ENCODE results near the gene SMCP. TPM values are rescaled to one million over a fixed set of nuclear protein-coding genes. Genes with fewer than 3 reads are reported as not detected.

Gene SMCP
- total RNA-seq, 1 donor from 2014 or later = not detected

- Histone ChIP-seq H3K4me3 (ENCODE audit: insufficient read depth, low read depth, low read length) (no peak overlapping the region), H2AFZ (ENCODE audit: low read depth, low read length) (no peak overlapping the region), H3K27me3 (ENCODE audit: insufficient read depth, low read length) (no peaks in the 10 kb centered on the region), H3K4me2 (ENCODE audit: low read length) (no peak overlapping the region), H3K9me3 (ENCODE audit: insufficient read depth, low read depth, low read length) (no peaks in the 10 kb centered on the region), H3K79me2 (ENCODE audit: insufficient read depth, low read length) (no peaks in the 10 kb centered on the region), H3K4me1 (ENCODE audit: insufficient read depth, low read length) (no peaks in the 10 kb centered on the region), H3K36me3 (ENCODE audit: insufficient read depth, low read length) (no peaks in the 10 kb centered on the region), H3K9ac (ENCODE audit: low read length) (no peak overlapping the region), H4K20me1 (ENCODE audit: insufficient read depth, low read length) (no peaks in the 10 kb centered on the region), H3K27ac (ENCODE audit: low read depth, low read length) (no peak overlapping the region)
- H3K27me3 Mint-ChIP-seq (ENCODE audit: low read depth, unreplicated experiment) = peaks cover 13% of the 10 kb centered on the region
- no peaks in the 10 kb centered on the region for H3K36me3 Mint-ChIP-seq (ENCODE audit: low read depth, unreplicated experiment)
- DNase-seq (ENCODE audit: low read depth) = no peak
- H3K4me1 Mint-ChIP-seq (ENCODE audit: low read depth, unreplicated experiment) = no peaks in the 10 kb centered on the region
- no peak for FAIRE-seq
- no peaks in the 10 kb centered on the region for H3K9me3 Mint-ChIP-seq (ENCODE audit: unreplicated experiment)
- H3K4me3 Mint-ChIP-seq (ENCODE audit: unreplicated experiment) = no peak overlapping the region
- H3K27ac Mint-ChIP-seq (ENCODE audit: unreplicated experiment) = no peak overlapping the region
- no peak for TF ChIP-seq EZH2 (IDR thresholded peaks at IDR 0.05; ENCODE audit: insufficient read depth, low read length)
- TF ChIP-seq, protein P1, sequence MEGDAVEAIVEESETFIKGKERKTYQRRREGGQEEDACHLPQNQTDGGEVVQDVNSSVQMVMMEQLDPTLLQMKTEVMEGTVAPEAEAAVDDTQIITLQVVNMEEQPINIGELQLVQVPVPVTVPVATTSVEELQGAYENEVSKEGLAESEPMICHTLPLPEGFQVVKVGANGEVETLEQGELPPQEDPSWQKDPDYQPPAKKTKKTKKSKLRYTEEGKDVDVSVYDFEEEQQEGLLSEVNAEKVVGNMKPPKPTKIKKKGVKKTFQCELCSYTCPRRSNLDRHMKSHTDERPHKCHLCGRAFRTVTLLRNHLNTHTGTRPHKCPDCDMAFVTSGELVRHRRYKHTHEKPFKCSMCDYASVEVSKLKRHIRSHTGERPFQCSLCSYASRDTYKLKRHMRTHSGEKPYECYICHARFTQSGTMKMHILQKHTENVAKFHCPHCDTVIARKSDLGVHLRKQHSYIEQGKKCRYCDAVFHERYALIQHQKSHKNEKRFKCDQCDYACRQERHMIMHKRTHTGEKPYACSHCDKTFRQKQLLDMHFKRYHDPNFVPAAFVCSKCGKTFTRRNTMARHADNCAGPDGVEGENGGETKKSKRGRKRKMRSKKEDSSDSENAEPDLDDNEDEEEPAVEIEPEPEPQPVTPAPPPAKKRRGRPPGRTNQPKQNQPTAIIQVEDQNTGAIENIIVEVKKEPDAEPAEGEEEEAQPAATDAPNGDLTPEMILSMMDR (IDR thresholded peaks at IDR 0.05; ENCODE audit: insufficient read depth, low read depth, low read length) = no peak
These were observed 55.1 kb downstream of the SMCP start for GRCh38 chr1:152933196-152933595.

Other genes with a start within 250 kb of the SMCP start
- not detected in 2 replicates for gene LCE2D, start 214.9 kb upstream of the SMCP start, total RNA-seq
- gene LCE2C, start 203.0 kb upstream of the SMCP start, total RNA-seq = not detected in 2 replicates
- gene LCE2B, start 192.2 kb upstream of the SMCP start, total RNA-seq = not detected in 2 replicates
- gene LCE2A, start 180.0 kb upstream of the SMCP start, total RNA-seq = not detected in 2 replicates
- gene LCE4A, start 170.2 kb upstream of the SMCP start, total RNA-seq = not detected in 2 replicates
- gene KPRP, start 120.3 kb upstream of the SMCP start, total RNA-seq = not detected in 2 replicates
- not detected in 2 replicates for gene LCE1F, start 103.2 kb upstream of the SMCP start, total RNA-seq
- gene LCE1E, start 92.1 kb upstream of the SMCP start, total RNA-seq = not detected in 2 replicates
- not detected in 2 replicates for gene LCE1D, start 81.6 kb upstream of the SMCP start, total RNA-seq
- gene LCE1C, start 71.7 kb upstream of the SMCP start, total RNA-seq = not detected in 2 replicates
- not detected in 2 replicates for gene LCE1B, start 66.4 kb upstream of the SMCP start, total RNA-seq
- not detected in 2 replicates for gene LCE1A, start 50.8 kb upstream of the SMCP start, total RNA-seq
- not detected in 2 replicates for gene LCE6A, start 35.5 kb upstream of the SMCP start, total RNA-seq
- not detected in 2 replicates for gene LCE7A, start 18.3 kb upstream of the SMCP start, total RNA-seq
- 0.16 TPM in 1 of 2 replicates, not detected in the other for gene IVL, start 30.2 kb downstream of the SMCP start, total RNA-seq
- gene SPRR5, start 68.9 kb downstream of the SMCP start, total RNA-seq = not detected in 2 replicates
- gene SPRR4, start 92.3 kb downstream of the SMCP start, total RNA-seq = not detected in 2 replicates
- gene SPRR1A, start 105.8 kb downstream of the SMCP start, total RNA-seq = not detected in 2 replicates
- gene SPRR3, start 123.4 kb downstream of the SMCP start, total RNA-seq = 0.70 and 3.0 TPM in 2 replicates
- 0.39 and 0.50 TPM in 2 replicates for gene SPRR1B, start 152.9 kb downstream of the SMCP start, total RNA-seq
- 0.57 TPM in 1 of 2 replicates, not detected in the other for gene SPRR2D, start 162.8 kb downstream of the SMCP start, total RNA-seq
- gene SPRR2A, start 179.2 kb downstream of the SMCP start, total RNA-seq = not detected in 2 replicates
- not detected in 2 replicates for gene SPRR2B, start 193.3 kb downstream of the SMCP start, total RNA-seq
- gene SPRR2E, start 216.2 kb downstream of the SMCP start, total RNA-seq = not detected in 2 replicates
- gene SPRR2F, start 235.2 kb downstream of the SMCP start, total RNA-seq = not detected in 2 replicates

Measured in astrocyte (in vitro differentiated cells and primary cell).